Activated CD4-positive, alpha-beta T cell treated with anti-CD3 and anti-CD28 coated beads for 48 hours (primary cell): ENCODE measurements around the gene SWT1.
"Not testable (repeated sequence)": the region's sequence is repeated elsewhere in the genome, so short reads cannot be mapped to it uniquely, and the experiment has no call there.

Experiments
- DNase-seq: peaks from one replicate; pipeline ENCODE4 v3.0.0-alpha.2; 2020

Gene SWT1

GRCh38 chr1:185170291-185170848, 13.4 kb downstream of the SWT1 start:
- DNase-seq, result peak; percentile 40

GRCh38 chr1:185193756-185194155, 36.8 kb downstream of the SWT1 start:
- no peak for DNase-seq

- not testable (repeated sequence) for DNase-seq
Observed at GRCh38 chr1:185198712-185199111, 41.7 kb downstream of the SWT1 start.

- DNase-seq, result no peak
Observed at GRCh38 chr1:185200889-185201288, 43.9 kb downstream of the SWT1 start.

GRCh38 chr1:185207170-185207569, 50.2 kb downstream of the SWT1 start:
- DNase-seq, result no peak

- DNase-seq, result no peak
Observed at GRCh38 chr1:185207980-185208602, 51.1 kb downstream of the SWT1 start.

- DNase-seq, result no peak
Observed at GRCh38 chr1:185208626-185209180, 51.7 kb downstream of the SWT1 start.

- not testable (repeated sequence) for DNase-seq
Observed at GRCh38 chr1:185209357-185209756, 52.4 kb downstream of the SWT1 start.

- DNase-seq, result no peak
Observed at GRCh38 chr1:185213091-185213490, 56.1 kb downstream of the SWT1 start.

GRCh38 chr1:185215911-185216310, 58.9 kb downstream of the SWT1 start:
- no peak for DNase-seq

GRCh38 chr1:185224132-185224531, 67.2 kb downstream of the SWT1 start:
- no peak for DNase-seq

GRCh38 chr1:185227161-185227560, 70.2 kb downstream of the SWT1 start:
- no peak for DNase-seq

- DNase-seq, result no peak
Observed at GRCh38 chr1:185228979-185229378, 72.0 kb downstream of the SWT1 start.

GRCh38 chr1:185229981-185230380, 73.0 kb downstream of the SWT1 start:
- DNase-seq, result no peak

- no peak for DNase-seq
Observed at GRCh38 chr1:185232874-185233273, 75.9 kb downstream of the SWT1 start.

- DNase-seq, result not testable (repeated sequence)
Observed at GRCh38 chr1:185234183-185234582, 77.2 kb downstream of the SWT1 start.

- not testable (repeated sequence) for DNase-seq
Observed at GRCh38 chr1:185237176-185237575, 80.2 kb downstream of the SWT1 start.

GRCh38 chr1:185237661-185238060, 80.7 kb downstream of the SWT1 start:
- DNase-seq, result no peak

- no peak for DNase-seq
Observed at GRCh38 chr1:185238447-185238846, 81.5 kb downstream of the SWT1 start.

- DNase-seq, result no peak
Observed at GRCh38 chr1:185239861-185240260, 82.9 kb downstream of the SWT1 start.

GRCh38 chr1:185241127-185241526, 84.2 kb downstream of the SWT1 start:
- no peak for DNase-seq

GRCh38 chr1:185244015-185244747, 87.2 kb downstream of the SWT1 start:
- DNase-seq, result peak; percentile 74

- DNase-seq, result no peak
Observed at GRCh38 chr1:185245466-185245865, 88.5 kb downstream of the SWT1 start.

- no peak for DNase-seq
Observed at GRCh38 chr1:185249563-185249962, 92.6 kb downstream of the SWT1 start.
